ENCODE results near the gene GARIN3.
A peak's percentile ranks its signal among the peaks of the same experiment; 100 is the strongest.
"Not testable (repeated sequence)": the region's sequence is repeated elsewhere in the genome, so short reads cannot be mapped to it uniquely, and the experiment has no call there.

GARIN3 gene

DNA sequence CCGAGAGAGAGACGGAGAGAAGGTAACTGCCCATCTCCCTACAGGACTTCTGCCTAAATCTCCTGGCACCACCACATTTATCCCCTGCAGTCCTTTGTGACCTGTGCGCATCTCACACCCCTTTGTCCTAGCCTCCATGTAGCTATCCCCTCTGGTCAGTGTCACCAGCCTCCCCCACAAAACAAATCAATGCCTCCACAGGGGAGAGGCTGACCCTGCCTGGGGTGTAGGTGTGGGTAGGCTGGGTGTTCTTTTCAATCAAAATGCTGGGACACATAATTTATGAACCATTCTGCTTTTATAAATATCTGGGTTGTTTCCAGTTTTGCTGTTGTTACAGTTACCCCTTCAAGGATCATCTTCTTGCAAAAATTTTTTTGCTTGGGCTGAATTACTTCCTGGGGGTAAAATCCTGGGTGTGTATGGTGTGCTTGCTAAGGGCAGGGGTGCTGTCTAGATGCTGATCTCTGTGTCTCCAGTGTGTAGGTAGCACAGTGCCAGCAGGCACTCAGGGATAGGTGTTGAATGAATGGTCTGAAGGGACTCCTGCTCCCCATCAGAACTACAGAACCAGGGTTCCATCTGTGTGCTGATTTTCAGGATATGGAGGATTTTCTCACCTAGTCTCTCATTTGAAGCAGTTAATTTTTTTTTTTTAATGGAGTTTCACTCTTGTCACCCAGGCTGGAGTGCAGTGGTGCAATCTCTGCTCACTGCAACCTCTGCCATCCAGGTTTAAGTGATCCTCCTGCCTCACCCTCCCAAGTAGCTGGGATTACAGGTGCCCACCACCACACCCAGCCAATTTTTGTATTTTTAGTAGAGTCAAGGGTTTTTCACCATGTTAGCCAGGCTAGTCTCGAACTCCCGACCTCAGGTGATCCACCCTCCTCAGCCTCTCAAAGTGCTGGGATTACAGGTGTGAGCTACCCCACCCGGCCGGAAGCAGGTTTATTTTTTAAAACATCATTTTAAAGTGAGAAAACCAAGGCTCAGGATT is at the start of gene GARIN3:
Gene GARIN3 (minus strand): TSS at position 51 of the 1,000 bp plus-strand sequence. CDS start 96 bp downstream, outside the sequence.
- DNase-seq = no peak

DNA sequence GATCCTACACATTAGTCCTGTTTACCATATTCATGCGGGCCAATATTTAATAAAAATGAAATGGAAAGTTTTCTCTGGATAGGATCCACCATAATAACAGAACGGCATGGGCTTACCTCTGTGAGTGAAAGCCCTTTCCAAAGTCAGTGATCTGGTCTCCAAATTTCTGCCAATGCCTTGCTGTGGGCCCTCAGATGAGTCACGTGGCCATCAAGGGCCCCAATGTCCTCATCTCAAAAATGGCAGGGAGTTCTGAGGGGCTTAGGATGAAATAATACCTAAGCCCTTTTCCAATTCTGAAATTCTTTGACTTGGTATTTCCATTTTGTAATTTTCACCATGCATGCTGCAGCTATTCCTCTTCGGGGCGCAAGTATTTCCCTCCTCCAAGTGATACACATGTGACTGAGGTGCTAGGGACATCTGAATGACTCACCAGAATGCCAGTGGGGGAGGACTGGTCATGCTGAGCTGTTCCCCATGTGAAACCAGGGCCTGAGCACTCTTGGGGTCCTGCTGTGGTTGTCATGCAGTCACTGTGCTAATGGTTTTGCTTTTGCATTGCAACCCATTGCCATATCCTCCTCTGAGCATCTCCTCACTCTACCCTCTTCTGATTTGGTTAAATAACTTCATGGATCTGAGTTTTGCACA is 49.6 kb upstream of the GARIN3 start:
- DNase-seq = no peak

DNA sequence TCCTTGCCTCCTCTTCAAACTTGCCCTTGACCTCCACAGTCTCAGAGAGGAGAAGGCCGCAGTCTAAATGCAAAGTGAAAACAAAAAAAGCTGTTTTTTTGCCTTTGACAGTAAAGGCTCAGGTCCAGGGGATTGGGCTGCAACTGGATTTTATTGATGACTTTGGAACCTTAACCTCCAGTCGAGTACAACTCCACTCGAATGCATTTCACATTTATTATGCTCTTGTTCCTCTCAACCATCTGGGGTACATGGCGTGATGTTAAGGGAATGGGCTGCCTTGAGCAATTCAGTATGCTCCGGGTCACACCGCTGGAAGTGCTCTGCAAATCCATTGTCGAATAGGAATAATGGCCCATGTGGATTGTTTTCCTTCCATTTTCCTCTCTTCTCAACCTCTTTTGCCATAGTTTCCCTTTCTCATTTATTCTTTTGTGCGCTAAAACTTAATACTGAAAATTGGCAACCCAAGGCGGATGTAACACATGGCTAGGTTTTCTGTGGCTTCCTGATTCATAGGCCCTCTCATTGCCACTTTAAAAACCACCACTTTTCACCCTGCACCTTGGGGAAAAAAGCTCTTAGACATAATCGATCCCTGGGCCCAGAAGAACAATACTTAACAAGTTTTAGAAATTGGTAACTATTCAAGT is 48.9 kb upstream of the GARIN3 start:
- peak in 3 of 6 experiments; percentile 19 to 34 (median 29) for DNase-seq

DNA sequence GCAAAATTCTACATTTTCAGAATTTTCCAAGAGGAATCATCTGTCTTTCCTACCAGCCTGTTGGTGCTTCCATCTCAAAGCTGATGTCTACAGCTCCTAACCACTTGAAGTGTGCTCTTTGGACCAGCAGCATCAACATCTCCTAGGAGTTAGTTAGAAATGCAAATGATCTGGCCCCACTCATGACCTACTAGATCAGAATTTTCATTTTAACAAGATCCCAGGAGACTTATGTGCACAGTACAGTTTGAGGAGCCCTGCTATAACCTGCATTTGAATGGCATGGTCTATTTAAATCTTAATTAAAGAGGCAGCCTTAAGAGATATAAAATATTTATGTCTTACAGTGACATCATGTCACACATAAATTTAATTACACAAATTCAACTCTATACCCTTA is 48.4 kb upstream of the GARIN3 start:
- no peak for DNase-seq

DNA sequence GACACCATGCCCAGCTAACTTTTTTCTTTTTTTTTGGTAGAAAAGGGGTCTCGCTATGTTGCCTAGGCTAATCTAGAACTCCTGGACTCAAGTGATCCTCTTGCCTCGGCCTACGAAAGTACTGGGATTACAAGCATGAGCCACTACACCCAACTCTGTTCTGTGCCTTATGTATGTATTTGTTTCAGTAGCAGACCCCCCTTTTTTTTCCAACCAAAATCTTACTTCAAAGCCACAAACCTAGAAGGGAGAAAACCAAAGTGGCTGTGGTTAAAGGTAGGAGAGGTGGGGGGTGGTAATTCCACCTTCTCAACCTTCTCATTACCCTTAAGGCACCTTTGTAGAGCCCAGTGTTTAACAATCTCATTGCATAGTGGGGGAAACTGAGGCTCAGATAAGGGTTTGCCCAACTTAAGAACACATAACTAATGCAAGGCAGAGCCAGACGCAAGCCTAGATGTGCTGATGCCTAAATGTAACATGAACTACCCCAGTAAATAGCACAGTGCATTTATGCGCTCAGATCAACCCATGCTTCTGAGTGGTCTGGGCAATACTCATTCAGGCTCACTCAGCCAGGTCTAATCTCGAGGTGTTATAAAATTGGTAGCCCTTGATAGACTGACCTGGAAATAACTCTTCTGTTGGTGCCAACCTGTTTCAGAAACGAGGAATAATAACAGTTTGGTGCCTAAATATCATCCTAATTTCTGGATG is 47.6 kb upstream of the GARIN3 start:
- peak in 1 of 6 experiments; percentile 13 for DNase-seq

DNA sequence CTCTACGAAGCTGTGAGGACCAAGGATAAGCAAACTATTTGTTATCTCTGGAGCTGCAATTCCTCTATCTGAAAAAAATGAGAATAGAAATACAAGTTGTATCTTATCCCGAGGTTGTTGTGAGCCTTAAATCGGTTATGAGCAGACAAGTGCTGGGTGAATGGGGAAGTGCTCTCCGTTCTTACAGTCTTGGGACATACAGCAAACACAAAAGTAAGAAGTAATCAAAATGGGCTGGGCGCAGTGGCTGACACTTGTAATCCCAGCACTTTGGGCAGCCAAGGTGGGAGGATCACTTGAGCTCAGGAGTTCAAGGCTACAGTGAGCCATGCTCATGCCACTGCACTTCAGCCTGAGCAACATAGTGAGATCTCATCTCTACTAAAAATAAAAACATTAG is 46.2 kb upstream of the GARIN3 start:
- no peak for DNase-seq

DNA sequence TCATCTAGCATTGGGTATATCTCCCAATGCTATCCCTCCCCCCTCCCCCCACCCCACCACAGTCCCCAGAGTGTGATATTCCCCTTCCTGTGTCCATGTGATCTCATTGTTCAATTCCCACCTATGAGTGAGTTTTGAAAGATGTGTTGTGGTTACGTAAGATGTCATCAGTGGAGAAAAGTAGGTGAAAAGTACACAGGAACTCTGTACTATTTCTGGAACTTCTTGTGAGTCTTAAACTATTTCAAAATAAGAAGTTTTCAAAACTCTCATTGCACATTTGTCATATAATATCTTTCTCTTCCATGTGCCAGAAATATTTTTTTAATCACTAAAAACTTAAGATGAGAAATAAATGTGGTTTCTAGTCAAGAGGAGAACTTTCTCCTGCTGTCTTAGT is 44.6 kb upstream of the GARIN3 start:
- DNase-seq = peak in 1 of 6 experiments; percentile 23

DNA sequence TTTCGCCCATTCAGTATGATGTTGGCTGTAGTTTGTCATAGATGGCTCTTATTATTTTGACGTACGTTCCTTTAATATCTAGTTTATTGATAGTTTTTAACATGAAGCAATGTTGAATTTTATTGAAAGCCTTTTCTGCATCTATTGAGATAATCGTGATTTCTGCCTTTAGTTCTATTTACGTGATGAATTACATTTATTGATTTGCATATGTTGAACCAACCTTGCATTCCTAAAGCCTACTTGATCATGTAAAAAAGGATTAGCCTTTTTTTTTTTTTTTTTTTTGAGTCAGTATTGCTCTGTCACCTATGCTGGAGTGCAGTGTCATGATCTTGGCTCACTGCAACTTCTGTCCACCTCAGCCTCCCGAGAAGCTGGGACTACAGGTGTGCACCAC is 39.6 kb upstream of the GARIN3 start:
- no peak for DNase-seq

DNA sequence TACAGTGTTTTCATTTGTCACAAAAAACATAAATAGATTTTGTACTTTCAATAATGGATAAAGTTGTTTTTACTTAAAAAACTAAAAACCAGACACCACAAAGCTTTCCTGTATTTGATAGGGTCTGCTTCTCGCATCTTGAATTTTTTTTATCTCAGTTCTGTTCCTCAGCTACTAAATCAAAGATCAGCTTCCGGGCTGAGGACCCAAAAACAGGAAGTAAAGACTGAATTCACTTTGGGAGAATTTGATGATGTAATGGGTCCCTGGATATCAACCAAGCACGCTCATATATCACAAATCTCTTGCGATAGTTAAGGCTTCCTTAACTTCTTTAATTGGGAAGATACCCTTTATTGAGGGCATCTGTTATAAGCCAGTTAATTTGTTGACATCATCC is 38.7 kb upstream of the GARIN3 start:
- DNase-seq = peak in 5 of 6 experiments; percentile 16 to 68 (median 58)

DNA sequence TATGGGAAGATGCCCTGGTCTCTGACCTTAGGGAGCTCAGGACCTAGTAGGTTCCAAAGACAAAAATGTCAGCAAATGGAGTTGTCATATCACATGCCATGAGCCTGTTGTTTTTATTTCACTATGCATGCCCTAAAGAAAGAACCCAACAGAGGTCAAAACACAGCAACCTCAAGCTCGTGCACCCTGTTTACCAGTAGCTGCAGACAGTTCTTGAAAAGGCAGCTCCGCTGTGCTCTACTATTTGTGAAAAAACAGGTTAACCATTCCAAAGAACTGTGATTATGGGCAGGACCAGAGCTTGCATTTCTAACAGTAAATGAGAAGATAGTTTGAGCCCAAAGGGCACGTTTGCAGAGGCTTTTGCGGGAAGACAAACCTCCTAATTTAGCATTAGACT is 37.4 kb upstream of the GARIN3 start:
- DNase-seq = peak in 4 of 6 experiments; percentile 16 to 60 (median 44)

DNA sequence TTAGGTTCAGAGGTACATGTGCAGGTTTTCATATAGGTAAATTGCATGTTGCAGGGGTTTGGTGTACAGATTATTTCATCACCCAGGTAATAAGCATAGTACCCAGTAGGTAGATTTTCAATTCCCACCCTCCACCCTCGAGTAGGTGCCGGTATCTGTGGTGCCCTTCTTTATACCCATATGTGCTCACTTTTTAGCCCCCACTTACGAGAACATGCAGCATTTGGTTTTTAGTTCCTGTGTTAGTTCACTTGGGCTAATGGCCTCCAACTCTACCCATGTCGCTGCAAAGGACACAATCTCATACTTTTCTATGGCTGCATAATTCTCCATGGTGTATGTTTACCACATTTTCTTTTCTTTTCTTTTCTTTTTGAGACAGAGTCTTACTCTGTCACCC is 35.8 kb upstream of the GARIN3 start:
- peak in 1 of 6 experiments; percentile 19 for DNase-seq

DNA sequence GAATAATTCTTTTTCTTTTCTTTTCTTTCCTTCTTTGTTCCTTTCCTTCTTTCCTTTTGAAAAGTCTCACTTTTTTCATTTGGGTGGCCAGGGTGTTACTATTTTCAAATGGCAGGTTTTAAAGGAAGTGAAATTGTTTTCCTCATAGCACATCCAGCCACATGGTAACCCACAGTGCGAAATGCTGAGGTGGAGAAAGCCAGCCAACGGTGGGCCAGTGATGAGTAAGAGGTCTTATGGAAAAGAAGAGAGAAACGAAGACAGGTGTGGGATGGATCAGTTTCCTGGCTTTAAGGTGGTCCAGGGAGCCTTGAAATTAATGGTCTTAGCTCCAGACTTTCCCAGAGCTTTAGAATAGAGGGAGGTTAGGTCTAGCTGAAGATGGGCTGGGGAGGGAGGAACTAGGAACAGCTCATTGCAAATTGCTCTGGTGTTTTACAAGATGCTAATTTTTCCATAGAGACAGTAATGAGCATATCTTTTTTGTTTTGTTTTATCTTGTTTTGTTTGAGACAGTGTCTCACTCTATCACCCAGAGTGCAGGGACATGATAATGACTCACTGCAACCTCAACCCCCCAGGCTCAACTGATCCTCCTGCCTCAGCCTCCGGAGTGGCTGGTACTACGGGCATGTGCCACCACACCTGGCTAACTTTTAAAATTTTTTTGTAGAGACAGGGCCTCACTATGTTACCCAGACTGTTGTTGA is 32.4 kb upstream of the GARIN3 start:
- DNase-seq = peak in 3 of 6 experiments; percentile 19 to 46 (median 44)

DNA sequence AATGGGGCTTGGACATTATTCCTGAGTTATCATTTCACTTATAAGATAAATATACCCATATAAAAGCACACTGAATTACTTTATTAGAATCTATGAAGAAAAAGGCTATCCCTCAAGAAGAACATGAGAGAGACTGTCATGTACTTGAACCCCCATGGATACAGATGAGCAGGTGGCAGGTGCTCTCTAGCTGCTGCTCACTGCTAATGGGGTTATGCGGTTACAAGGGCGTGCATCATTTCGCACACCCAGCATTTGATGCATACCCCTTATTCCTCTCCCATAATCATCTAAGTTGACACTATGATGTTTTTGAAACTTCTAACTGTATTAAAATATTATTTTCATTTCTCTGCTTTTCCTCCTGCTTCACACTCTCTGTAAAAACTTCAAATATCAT is 31.0 kb upstream of the GARIN3 start:
- peak in 2 of 6 experiments; percentile 20 to 22 for DNase-seq

DNA sequence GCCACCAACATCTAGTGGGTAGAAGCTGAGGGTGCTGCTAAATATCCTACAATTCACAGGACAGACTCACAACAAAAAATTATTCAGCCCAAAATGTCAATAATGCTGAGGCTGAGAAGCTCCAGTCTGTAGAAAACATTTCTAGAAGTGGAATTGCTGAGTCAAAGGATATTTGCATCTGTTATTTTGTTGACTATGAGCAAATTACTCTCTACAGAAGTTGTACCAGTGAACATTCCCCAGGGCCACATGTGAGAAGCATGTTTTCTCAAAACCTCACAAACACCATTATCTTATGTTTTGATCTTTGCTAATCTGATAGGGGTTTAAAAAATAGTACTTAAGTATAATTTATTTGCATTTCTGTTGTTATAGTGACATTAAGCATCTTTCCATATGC is 30.0 kb upstream of the GARIN3 start:
- DNase-seq = no peak

DNA sequence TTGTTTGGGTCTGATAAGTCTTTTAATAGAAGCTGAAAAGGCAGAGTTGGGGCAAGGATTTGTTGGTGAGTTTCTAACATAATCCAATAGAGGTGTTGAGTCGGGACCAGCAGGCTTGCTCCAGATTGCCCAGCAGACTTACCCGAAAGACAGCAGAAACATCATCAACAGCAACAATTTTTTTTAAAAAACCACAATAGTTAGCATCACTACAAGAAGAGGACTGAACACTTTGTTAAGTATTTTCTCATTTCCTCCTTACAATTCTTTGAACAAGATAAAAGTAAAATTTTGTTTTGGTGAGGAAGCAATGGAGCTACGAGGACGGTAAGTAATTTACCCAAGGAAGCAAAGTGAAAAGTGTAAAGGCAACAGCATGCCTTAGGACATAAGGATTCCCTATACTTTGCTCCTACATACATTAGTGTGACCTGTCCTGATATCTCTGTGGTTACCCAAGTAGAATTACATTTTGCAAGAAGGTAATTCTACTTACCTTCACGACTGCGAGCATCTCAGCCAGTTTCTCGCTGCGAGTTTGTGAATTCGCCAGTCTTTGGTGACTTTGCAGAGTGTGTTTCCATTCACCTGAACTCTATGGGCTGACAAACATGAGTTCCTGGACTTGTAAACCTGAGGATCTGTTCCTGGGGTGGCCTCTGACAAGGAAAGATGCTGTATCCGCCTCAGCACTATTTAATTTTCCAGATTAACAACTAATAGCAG is 27.8 kb upstream of the GARIN3 start:
- DNase-seq = peak in 5 of 6 experiments; percentile 15 to 82 (median 72)

DNA sequence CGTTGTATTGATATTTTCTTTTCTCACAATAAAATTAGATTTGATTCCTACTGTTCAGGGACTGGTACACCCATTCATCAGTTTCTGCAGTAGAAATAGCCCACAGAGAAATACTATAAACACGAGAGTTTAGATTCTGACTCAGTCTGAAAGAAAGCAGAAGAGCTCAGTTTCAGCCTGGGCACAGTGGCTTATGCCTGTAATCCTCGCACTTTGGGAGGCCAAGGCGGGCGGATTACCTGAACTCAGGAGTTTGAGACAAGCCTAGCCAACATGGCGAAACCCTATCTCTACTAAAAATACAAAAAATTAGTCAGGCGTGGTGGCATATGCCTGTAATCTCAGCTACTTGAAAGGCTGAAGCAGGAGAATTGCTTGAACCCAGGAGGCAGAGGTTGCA is 23.2 kb upstream of the GARIN3 start:
- no peak for DNase-seq

DNA sequence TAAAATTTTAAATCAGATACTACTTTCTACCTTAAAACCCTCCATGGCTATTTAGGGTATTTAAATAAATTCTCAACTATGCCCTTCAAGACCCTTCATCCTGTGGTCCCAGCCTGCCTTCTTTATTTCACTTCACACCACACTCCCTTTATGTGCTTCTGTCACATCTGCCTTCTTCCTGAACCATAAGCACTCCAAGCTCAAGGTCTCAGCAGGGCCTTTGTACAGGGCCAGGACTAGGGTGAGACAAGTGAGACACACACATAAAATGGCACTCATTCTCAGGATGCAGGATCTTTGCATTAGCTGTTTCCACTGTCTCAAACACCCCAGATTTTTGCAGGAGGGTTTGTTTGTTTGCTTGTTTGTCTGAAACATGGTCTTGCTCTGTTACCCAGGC is 22.2 kb upstream of the GARIN3 start:
- no peak for DNase-seq

DNA sequence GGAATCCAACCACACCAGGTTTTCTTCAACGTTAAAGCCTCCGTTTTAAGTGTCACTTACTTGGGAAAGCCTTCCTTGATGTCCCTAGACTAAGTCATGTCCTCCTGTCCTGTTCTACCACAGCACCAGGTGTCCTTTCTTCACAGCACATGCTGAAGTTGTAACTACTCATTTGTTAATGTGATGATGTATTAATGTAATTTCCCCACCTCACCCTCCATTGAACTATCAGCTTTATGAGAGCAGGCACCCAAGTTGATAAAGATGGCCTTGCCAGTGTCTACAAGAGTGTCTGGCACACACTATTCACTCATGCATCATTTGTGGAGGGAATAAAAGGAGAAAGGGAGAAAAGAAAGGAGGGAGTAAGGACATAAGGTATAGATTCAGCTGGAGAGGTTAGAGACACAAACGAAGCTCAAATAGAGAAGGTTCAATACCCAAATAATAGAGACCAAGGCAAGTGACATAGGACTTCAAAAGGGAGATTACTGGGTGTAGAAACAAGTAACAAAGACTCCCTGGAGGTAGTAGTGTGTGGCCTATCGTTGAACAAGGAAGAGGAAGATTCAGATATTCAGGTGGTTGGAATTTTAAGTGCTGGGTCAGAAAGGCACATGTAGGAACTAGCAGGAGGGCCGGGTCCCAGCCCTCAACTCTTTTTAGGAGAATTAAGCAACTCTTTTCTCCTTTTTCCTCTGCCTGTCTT is 21.1 kb upstream of the GARIN3 start:
- DNase-seq = no peak

DNA sequence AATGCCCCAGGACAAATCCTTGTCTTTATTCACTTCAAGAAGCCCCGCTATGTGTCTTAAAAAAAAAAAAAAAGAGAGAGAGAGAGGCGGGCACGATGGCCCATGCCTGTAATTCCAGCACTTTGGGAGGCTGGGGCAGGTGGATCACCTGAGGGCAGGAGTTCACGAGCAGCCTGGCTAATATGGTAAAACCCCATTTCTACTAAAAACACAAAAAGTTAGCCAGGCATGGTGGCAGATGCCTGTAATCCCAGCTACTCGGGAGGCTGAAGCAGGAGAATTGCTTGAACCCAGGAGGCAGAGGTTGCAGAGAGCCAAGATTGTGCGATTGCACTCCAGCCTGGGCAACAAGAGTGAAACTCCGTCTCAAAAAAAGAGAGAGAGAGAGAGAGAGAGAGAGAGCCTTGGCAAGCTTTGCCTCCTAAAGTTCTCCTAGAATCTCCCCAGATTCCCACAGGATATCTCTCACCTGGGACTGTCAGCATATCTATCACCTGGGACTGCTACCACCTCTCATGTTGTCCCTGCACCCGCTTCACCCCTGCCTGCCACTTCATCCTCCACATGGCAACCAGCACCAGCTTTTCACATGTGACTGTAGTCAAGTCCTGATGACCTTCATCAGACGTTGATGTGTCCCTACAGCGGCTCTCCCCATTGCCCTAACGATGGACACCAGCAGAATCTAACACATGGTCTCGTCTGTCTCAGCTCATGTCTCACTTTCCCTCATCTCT is 20.4 kb upstream of the GARIN3 start:
- DNase-seq = no peak

DNA sequence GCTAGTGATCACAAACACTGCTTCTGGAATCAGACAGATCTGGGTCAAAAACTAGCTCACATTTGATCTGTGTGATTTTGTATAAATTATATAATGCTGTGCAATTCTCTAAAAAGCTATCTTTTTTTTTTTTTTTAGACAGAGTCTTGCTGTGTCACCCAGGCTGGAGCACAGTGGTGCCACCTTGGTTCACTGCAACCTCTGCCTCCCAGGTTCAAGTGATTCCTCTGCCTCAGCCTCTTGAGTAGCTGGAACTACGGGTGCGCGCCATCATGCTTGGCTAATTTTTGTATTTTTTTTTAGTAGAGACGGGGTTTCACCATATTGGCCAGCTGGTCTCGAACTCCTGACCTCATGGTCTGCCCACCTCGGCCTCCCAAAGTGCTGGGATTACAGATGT is 19.1 kb upstream of the GARIN3 start:
- DNase-seq = not testable (repeated sequence)
